Stimulated activated CD8-positive, alpha-beta memory T cell treated with anti-CD3 and anti-CD28 coated beads, Interleukin-15, amount 100 ng/mL, for 1 hour (primary cell): ENCODE results near the gene CCNT1.

Experiments used
- DNase-seq: peaks from one replicate; pipeline ENCODE4 v3.0.0-alpha.2; 2020; ENCODE audit warnings: low read depth

The CCNT1 gene

DNA sequence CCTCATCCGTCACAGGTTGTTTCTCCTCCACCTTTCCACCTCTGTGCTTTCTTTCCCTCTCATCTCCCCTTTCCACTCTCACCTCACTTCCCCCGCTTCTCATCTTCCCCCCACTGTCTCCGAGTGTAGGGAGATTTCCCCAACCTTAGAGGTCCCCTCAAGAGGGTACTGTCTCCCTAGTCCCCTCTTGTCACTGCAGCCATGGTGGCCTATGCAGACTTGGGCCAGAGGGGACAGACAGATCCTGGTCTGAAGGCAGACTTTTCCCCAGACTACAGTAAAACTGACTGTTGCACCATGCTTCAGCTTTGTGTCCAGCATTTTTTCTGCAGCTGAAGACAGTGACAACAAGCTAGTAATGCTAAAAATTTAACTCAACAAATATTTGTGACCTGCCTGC lies 75.7 kb downstream of the CCNT1 start:
- no peak for DNase-seq

GRCh38 chr12:48640428-48640827 lies 76.1 kb downstream of the CCNT1 start:
- DNase-seq = no peak
